HG02970 (cell line): ENCODE data around the gene CCDC57.
"Not testable (repeated sequence)": the region's sequence is repeated elsewhere in the genome, so short reads cannot be mapped to it uniquely, and the experiment has no call there.

ENCODE experiments used
- ATAC-seq: cut with Tn5 transposase; IDR thresholded peaks from one replicate; pipeline ENCODE4 v1.9.1; 2021; ENCODE audit warnings: mild to moderate bottlenecking, moderate library complexity, moderate number of reproducible peaks; ENCODE audit not compliant: unreplicated experiment, low FRiP score

Gene CCDC57

DNA sequence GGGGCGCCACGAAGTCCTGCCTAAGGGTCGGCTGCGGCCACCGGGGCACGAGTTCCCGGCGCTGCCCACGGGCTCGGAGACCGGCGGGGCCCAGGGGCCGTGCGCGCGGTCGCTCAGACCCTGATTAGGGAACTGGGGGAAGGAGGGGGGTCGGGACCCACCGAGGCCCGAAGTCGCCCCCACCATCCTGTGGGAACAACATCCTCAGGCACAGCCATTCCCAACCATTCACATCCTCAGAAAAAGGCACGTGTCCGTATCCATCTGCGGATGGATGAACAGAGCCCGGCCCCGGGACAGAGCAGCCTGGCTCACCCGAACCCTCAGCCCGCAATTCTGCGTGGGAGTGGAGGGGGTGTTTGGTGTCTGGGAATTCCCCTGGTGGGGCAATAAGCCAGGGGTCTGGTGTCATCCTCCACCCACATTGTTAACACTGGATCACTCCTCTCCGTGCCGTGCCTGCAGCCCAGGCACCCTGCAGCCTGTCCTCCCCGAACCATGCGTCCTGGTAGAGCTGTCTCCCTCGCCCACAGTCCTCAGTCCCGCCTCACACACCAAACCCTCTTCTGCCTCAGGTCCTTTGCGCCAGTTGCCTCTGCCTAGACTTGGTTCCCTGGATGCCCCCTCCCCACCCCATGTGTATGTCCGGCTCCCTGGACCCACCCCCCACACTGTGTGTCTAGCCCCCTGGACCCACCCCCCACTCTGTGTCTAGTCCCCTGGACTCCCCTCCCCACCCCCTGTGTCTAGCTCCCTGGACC lies 789 bp upstream of the CCDC57 start:
- no peak for ATAC-seq

DNA sequence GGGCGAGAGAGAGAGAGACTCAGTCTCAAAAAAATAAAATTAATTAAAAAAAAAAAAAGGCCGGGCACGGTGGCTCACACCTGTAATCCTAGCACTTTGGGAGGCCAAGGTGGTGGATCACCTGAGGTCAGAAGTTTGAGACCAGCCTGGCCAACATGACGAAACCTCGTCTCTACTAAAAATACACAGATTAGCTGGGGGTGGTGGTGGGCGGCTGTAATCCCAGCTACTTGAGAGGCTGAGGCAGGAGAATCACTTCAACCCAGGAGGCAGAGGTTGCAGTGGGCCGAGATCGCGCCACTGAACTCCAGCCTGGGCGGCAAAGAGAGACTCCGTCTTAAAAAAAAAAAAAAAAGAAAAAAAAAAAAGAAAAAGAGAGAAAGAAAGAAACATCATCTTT lies 2.0 kb downstream of the CCDC57 start:
- ATAC-seq = not testable (repeated sequence)

GRCh38 chr17:82205720-82206508 lies 6.7 kb downstream of the CCDC57 start:
- ATAC-seq = no peak

GRCh38 chr17:82204831-82205719 lies 7.6 kb downstream of the CCDC57 start:
- no peak for ATAC-seq

DNA sequence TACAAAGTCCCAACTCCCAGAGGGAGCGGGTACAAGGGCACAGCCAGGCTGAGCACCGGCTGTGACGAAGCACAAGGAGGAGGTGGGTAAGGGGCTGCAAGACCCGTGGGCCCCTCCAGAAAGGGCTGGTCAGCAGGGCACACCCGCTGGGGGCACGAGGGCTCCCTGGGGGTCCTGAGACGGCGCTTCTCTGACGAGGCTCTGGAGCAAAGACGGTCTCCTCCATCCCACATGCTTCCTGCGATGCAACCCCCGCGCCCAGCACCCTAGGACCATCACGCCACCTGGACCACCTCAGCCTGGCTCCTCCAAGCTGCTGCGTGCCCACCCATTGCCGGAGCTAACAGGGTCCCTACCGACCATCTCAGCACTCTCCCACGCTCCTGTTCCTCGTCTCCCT lies 8.7 kb downstream of the CCDC57 start:
- no peak for ATAC-seq

DNA sequence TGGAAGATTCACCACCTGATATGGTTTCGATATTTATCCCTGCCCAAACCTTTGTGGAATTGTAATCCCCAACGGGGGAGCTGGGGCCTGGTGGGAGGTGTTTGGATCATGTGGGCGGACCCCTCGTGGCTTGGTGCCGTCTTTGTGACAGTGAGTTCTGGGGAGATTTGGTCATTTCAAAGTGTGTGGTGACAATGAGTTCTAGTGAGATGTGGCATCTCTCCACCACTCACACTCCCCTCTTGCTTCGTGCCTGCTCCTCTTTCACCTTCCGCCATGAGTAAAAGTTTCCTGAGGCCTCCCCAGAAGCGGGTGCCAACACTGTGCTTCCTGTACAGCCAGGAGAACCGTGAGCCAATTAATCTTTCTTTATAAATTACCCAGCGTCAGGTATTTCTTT lies 9.7 kb downstream of the CCDC57 start:
- no peak for ATAC-seq

DNA sequence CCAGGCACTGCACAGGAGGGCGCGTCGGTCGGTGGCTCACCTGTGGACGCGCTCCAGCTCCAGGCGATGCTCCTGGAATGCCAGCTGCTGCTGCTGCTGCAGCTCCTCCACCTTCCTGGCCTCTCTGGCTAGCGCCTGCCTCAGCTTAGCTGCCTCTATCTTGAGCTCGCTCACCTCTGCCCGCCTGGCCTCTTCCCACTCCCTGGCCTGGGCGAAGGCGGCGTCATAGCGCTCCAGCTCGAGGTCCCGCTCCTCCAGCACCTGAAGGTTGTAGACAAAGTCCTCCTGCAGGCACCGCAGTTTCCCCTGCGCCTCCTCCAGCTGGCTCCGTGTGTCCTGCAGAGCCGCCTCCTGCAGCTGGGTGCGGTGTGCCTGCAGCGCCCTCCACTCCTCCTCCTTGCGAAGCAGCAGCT lies 11.1 kb downstream of the CCDC57 start:
- no peak for ATAC-seq

GRCh38 chr17:82200743-82201497 lies 11.7 kb downstream of the CCDC57 start:
- ATAC-seq = no peak

DNA sequence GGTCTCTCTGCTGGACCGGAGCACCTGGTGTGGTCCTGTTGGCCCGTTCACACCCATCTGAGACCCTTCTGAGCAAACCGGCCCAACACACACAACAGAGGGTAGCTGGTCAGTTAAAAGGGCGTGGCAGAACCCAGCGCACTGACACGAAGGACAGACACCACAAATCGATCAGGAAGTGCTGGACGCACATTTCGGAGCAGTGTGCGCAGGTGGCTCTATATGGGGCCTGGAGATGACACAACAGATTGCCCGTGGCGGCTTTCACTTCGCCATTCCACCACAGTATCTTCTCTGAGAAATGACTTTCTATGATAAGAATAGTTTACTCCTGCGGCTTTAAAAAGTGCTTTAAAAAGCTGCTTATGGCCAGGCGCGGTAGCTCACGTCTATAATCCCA lies 12.5 kb downstream of the CCDC57 start:
- ATAC-seq = no peak

DNA sequence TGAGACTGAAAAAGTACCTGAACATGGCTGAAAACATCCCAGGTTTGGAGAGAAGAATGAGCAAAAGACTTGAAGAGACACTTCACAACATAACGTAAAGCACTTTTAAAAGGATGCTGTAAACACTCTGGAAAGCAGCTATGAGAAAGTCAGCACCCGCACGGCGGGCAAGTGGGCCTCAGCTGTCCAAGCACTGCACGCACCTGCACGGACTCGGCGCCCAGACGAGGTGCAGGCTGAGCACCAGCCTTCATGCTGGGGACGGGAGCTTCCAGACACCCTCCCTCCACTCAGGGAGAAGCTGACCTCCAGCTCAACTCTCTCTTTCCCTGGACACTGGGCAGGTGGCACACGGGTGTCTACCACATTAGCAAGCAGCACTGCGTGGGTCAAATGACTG lies 13.1 kb downstream of the CCDC57 start:
- no peak for ATAC-seq

DNA sequence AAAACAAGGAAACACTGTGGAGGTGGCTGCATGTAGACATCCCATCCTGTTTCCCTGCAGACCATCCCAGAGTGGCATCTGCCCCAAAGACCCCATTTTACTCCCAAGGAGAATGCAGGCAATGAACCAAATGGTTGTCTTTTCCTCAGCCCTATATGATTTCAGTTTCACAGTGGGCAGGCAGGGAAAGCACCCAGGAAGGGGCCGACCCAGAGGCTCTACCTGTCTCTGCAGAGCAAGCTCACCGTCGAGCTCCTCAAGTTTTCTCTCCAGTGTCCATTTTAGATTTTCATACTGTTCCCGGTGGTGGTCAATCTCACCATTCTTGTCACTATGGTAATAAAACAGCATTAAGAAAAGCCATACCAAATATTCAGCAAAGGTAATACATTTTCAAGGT lies 14.6 kb downstream of the CCDC57 start:
- no peak for ATAC-seq

- ATAC-seq = no peak
Measured at GRCh38 chr17:82195675-82196672, 16.7 kb downstream of the CCDC57 start.

DNA sequence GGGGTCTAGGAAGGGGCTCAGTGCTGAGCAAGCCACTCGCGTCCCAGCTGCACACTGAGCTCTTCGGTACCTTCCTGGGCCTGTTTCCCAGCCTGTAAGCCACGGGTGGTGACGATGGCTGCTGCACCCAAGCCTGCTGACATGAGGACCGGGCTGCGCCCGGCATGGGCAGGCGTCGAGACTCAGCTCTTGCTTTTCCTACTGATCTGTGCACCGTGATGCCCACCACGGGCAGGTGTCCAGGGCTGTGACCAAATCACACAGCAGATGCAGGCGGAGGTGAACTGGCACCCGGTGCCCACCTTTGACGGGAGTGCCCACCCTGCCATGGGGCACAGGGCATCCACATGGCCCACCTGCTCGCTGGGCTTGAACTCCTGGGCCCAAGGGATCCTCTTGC lies 17.9 kb downstream of the CCDC57 start:
- no peak for ATAC-seq

DNA sequence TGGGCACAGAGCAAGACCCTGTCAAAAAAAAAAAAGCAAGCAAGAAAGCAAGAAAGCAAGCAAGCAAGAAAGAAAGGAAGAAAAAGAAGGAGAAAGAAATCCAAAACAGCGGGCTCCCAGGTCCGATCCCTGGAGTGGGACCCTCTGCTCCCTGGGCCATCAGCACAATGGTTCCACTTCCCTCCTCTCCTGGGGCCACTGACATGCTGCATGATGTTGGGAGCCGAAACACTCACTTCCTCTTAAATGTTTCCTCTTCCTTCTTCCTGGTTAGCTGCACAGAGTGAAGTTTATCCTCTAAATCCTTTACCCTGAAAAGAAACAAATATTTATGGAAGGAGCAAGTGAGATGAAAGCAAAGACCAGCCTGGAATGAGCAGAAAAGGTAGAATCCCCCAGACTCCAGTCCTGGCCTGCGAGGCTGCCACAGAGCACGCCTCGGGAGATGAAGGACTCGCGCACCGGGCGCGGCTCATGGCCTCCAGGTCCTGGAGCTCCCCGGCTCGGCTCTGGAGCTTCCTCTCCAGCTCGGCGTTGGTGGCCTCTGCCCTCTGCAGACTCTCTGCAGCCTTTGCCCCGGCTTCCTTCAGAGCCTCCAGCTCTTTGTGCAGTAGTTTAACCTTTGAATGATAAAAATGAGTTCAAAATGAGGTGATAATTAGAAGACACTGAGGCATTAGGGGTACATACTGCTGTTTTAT lies 19.0 kb downstream of the CCDC57 start:
- no peak for ATAC-seq

- ATAC-seq = not testable (repeated sequence)
Measured at GRCh38 chr17:82193050-82193449, 19.6 kb downstream of the CCDC57 start.

DNA sequence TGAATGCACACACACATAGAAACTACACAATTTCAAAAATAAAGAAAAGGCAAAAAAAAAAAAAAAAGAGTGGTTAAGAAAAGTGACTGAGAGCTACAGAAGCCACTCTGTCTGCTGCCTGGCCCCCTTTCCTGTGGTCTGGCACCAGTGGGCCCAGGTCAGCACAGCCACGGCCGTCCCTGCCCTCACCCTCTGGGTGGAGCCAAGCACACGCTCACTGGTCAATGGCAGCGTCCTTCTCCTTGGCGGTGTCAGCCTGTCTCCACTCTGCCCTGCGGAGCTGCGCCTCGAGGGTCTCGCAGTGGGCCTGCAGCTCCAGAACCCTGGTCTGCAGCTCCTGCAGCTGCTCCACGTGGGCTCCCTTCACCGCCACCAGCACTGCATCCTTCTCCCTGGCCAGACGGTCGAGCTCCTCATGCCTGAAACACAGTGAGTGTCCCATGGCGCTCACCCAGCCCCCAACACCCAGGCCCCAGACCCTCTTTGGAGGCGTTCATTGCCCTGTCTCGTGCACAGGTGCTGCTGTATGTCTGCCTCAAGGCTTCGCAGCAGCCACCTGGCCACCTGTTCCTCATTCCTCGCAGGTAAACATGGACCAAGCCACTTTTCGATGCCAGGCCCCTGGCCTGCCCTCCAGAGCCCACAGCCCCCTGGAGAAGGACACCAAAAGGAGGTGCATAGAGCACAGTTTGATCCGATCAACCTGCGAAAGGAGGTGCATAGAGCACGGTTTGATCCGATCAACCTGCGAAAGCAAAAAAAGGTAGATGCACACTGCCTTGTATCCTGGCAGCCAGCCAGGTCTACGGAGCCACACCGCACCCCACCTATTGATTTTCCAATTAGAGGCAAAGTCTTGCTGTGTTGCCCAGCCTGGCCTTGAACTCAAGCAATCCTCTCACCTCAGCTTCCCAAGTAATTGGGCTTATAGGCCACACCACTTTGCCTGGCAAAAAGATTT lies 24.4 kb downstream of the CCDC57 start:
- no peak for ATAC-seq

GRCh38 chr17:82187500-82187899 lies 25.1 kb downstream of the CCDC57 start:
- no peak for ATAC-seq
